Measurements from ENCODE around the gene FHL5.

The FHL5 gene

DNA sequence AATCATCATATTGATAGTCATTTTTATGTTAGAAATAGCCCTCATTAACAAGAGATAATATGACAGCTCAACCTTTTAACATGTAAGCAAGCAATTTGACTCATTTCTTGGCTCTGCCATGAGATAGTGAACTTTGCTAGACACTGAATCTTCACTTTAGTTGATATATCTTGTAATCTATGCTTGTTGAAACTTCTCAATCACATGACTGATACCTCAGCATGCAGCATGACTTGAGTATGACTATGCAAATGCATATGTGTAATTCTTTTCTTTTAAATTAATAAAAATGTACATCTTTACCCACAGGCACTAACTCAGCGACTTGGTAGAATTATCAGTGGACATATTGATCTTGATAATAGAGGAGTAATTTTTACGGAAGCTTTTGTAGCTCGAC lies 34.7 kb upstream of the FHL5 start:
- peaks cover 70% of the 10 kb centered on the region for H3K36me3 ChIP-seq
- H3K27ac ChIP-seq, result no peak overlapping the region
- no peaks in the 10 kb centered on the region for H3K9me3 ChIP-seq
- H3K4me3 ChIP-seq (ENCODE audit: low read depth in 1 of 2, low read length in 1 of 2), result no peak overlapping the region
- no peaks in the 10 kb centered on the region for H3K4me1 ChIP-seq (ENCODE audit: control insufficient read depth in 1 of 2, insufficient read depth in 1 of 2, low read depth in 1 of 2, low read length in 1 of 2)
- TF ChIP-seq, protein P1, sequence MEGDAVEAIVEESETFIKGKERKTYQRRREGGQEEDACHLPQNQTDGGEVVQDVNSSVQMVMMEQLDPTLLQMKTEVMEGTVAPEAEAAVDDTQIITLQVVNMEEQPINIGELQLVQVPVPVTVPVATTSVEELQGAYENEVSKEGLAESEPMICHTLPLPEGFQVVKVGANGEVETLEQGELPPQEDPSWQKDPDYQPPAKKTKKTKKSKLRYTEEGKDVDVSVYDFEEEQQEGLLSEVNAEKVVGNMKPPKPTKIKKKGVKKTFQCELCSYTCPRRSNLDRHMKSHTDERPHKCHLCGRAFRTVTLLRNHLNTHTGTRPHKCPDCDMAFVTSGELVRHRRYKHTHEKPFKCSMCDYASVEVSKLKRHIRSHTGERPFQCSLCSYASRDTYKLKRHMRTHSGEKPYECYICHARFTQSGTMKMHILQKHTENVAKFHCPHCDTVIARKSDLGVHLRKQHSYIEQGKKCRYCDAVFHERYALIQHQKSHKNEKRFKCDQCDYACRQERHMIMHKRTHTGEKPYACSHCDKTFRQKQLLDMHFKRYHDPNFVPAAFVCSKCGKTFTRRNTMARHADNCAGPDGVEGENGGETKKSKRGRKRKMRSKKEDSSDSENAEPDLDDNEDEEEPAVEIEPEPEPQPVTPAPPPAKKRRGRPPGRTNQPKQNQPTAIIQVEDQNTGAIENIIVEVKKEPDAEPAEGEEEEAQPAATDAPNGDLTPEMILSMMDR (IDR thresholded peaks at IDR 0.05), result no peak
- no peaks in the 10 kb centered on the region for H3K27me3 ChIP-seq

DNA sequence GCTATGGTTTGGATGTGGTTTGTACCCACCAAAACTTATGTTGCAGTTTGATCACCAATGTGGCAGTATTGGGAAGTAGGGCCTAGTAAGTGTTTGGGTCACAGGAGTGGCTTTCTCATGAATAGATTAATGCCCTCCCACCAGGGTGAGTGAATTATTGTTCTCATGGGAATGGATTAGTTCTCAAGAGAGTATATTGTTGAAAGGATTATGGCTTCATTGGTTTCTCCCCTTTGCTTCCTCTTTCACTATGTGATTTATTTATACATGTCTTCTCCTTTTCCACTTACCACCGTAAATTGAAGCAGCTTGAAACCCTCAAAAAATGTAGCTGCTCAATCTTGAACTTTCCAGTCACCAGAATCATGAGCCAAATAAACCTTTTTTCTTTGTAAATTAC lies 30.5 kb upstream of the FHL5 start:
- Histone ChIP-seq H3K4me3 (ENCODE audit: low read depth in 1 of 2, low read length in 1 of 2) (no peak overlapping the region), H3K36me3 (peaks cover 59% of the 10 kb centered on the region), H3K9me3 (no peaks in the 10 kb centered on the region), H3K27ac (no peak overlapping the region), H3K27me3 (no peaks in the 10 kb centered on the region), H3K4me1 (ENCODE audit: control insufficient read depth in 1 of 2, insufficient read depth in 1 of 2, low read depth in 1 of 2, low read length in 1 of 2) (no peaks in the 10 kb centered on the region)
- TF ChIP-seq, protein P1 (IDR thresholded peaks at IDR 0.05), result no peak

DNA sequence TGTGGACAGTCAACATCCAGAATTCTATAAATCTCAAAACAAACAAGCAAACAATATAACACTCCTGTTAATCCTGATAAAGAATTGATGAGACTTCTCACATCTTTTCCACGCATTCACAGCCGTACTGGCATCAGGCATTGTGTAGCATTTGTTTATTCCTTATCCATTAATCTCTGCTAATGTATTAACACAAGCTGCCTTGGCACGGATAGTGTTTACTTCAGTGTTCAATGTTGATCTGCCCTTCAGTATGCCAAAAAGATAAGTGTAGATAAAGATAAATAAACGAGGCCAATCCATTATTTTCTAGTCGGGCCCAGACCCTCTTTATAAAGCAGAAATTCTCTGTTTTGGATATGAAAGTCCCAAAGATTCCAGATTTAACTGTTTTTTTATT lies 25.2 kb upstream of the FHL5 start:
- no peaks in the 10 kb centered on the region for H3K9me3 ChIP-seq
- no peaks in the 10 kb centered on the region for H3K4me1 ChIP-seq (ENCODE audit: control insufficient read depth in 1 of 2, insufficient read depth in 1 of 2, low read depth in 1 of 2, low read length in 1 of 2)
- H3K4me3 ChIP-seq (ENCODE audit: low read depth in 1 of 2, low read length in 1 of 2), result no peak overlapping the region
- TF ChIP-seq, protein P1 (IDR thresholded peaks at IDR 0.05), result no peak
- H3K36me3 ChIP-seq, result peaks cover 49% of the 10 kb centered on the region
- H3K27ac ChIP-seq, result no peak overlapping the region
- no peaks in the 10 kb centered on the region for H3K27me3 ChIP-seq

DNA sequence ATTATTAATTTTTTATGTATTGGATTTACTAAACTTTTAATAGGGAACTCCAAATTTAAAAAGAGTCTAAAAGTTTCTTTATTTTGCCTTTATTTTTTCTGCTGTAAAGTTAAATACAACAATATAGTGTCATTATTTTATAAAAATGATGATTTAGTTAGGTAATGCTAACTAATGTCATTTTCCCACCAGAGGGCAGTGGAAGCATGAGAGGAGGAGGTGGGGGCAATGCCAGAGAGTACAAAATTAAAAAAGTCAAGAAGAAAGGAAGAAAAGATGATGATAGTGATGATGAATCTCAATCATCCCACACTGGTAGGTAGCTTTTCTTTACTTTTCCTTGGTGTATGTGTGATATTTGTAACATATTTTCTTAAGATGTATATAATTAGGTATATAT lies 20.2 kb upstream of the FHL5 start:
- Histone ChIP-seq H3K27ac (no peak overlapping the region), H3K4me1 (ENCODE audit: control insufficient read depth in 1 of 2, insufficient read depth in 1 of 2, low read depth in 1 of 2, low read length in 1 of 2) (no peaks in the 10 kb centered on the region), H3K4me3 (ENCODE audit: low read depth in 1 of 2, low read length in 1 of 2) (no peak overlapping the region), H3K9me3 (no peaks in the 10 kb centered on the region), H3K36me3 (peaks cover 61% of the 10 kb centered on the region), H3K27me3 (no peaks in the 10 kb centered on the region)
- TF ChIP-seq, protein P1 (IDR thresholded peaks at IDR 0.05), result no peak

DNA sequence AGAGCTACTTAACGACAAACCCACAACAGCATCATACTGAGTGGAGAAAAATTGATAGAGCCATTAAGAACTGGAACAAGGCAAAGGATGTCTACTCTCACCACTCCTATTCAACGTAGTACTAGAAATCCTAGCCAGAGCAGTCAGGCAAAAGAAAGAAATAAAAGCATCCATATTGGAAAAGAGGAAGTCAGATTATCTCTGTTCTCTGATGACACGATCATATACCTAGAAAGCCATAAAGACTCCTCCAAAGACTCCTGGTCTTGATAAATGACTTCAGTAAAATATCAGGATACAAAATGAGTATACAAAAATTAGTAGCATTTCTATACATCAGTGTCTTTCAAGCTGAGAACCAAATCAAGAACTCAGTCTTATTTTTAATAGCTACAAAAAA lies 17.0 kb upstream of the FHL5 start:
- Histone ChIP-seq H3K9me3 (no peaks in the 10 kb centered on the region), H3K27me3 (no peaks in the 10 kb centered on the region), H3K4me1 (ENCODE audit: control insufficient read depth in 1 of 2, insufficient read depth in 1 of 2, low read depth in 1 of 2, low read length in 1 of 2) (no peaks in the 10 kb centered on the region), H3K27ac (no peak overlapping the region), H3K36me3 (peaks cover 49% of the 10 kb centered on the region), H3K4me3 (ENCODE audit: low read depth in 1 of 2, low read length in 1 of 2) (no peak overlapping the region)
- TF ChIP-seq, protein P1 (IDR thresholded peaks at IDR 0.05), result no peak

DNA sequence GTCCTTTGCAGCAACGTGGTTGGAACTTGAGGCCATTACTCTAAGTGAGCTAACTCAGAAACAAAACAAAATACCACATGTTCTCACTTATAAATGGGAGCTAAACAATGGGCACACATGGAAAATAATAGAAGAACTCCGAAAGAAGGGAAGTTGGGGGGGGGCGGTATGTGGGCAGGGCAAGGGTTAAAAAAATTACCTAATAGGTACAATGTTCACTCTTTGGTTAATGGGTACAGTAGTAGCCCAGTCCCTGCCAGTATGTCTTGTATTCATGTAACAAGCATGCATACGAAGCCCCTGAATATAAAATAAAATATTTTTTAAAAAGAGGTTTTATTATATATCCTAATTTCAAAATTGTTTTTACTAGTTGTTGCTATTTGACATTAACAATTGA lies 15.3 kb upstream of the FHL5 start:
- H3K36me3 ChIP-seq, result peaks cover 56% of the 10 kb centered on the region
- no peaks in the 10 kb centered on the region for H3K27me3 ChIP-seq
- TF ChIP-seq, protein P1 (IDR thresholded peaks at IDR 0.05), result no peak
- H3K4me3 ChIP-seq (ENCODE audit: low read depth in 1 of 2, low read length in 1 of 2), result no peak overlapping the region
- H3K4me1 ChIP-seq (ENCODE audit: control insufficient read depth in 1 of 2, insufficient read depth in 1 of 2, low read depth in 1 of 2, low read length in 1 of 2), result no peaks in the 10 kb centered on the region
- H3K27ac ChIP-seq, result no peak overlapping the region
- H3K9me3 ChIP-seq, result no peaks in the 10 kb centered on the region
